ENCODE results near the gene ZNF654. TPM values are rescaled to one million over a fixed set of nuclear protein-coding genes. Genes with fewer than 3 reads are reported as not detected.

The ZNF654 gene
- total RNA-seq, 4 donors from 2014 or later: 16.1 to 49.1 (median 21.5) TPM

- H3K9me3 ChIP-seq: no peaks in the 10 kb centered on the region
- TF ChIP-seq CTCF (IDR thresholded peaks at IDR 0.05) (no peak), POLR2A (IDR thresholded peaks at IDR 0.05) (no peak)
- H3K27ac ChIP-seq: no peak overlapping the region
- intact Hi-C loops (cut with DNase I; ENCODE audit: low total_unique reads): no loop called here
- no peaks in the 10 kb centered on the region for H3K36me3 ChIP-seq
- no peak for DNase-seq
- no peak overlapping the region for H3K4me3 ChIP-seq
- H3K4me1 ChIP-seq: no peaks in the 10 kb centered on the region
- H3K27me3 ChIP-seq: no peaks in the 10 kb centered on the region
Observed at GRCh38 chr3:88076712-88077111, 17.7 kb downstream of the ZNF654 start.

GRCh38 chr3:88078932-88079331 is 19.9 kb downstream of the ZNF654 start:
- intact Hi-C loops (cut with DNase I; ENCODE audit: low total_unique reads): no loop called here
- no peaks in the 10 kb centered on the region for H3K27me3 ChIP-seq
- H3K27ac ChIP-seq: no peak overlapping the region
- H3K36me3 ChIP-seq: no peaks in the 10 kb centered on the region
- no peak overlapping the region for H3K4me3 ChIP-seq
- TF ChIP-seq CTCF (IDR thresholded peaks at IDR 0.05): no peak
- no peak for TF ChIP-seq POLR2A (IDR thresholded peaks at IDR 0.05)
- no peaks in the 10 kb centered on the region for H3K4me1 ChIP-seq
- H3K9me3 ChIP-seq: no peaks in the 10 kb centered on the region
- DNase-seq: no peak

- Histone ChIP-seq H3K9me3 (no peaks in the 10 kb centered on the region), H3K27me3 (no peaks in the 10 kb centered on the region), H3K36me3 (no peaks in the 10 kb centered on the region), H3K4me1 (no peaks in the 10 kb centered on the region), H3K27ac (no peak overlapping the region), H3K4me3 (no peak overlapping the region)
- intact Hi-C loops (cut with DNase I; ENCODE audit: low total_unique reads): no loop called here
- DNase-seq: no peak
- no peak for TF ChIP-seq CTCF (IDR thresholded peaks at IDR 0.05)
- no peak for TF ChIP-seq POLR2A (IDR thresholded peaks at IDR 0.05)
Observed at GRCh38 chr3:88082854-88083253, 23.8 kb downstream of the ZNF654 start.

- intact Hi-C loops (cut with DNase I; ENCODE audit: low total_unique reads): no loop called here
- no peaks in the 10 kb centered on the region for H3K4me1 ChIP-seq
- no peaks in the 10 kb centered on the region for H3K27me3 ChIP-seq
- H3K36me3 ChIP-seq: no peaks in the 10 kb centered on the region
- H3K9me3 ChIP-seq: no peaks in the 10 kb centered on the region
- no peak overlapping the region for H3K27ac ChIP-seq
- TF ChIP-seq CTCF (IDR thresholded peaks at IDR 0.05) (no peak), POLR2A (IDR thresholded peaks at IDR 0.05) (no peak)
- no peak overlapping the region for H3K4me3 ChIP-seq
- no peak for DNase-seq
Observed at GRCh38 chr3:88084097-88084501, 25.0 kb downstream of the ZNF654 start.

- TF ChIP-seq POLR2A (IDR thresholded peaks at IDR 0.05): no peak
- H3K36me3 ChIP-seq: no peaks in the 10 kb centered on the region
- no peaks in the 10 kb centered on the region for H3K4me1 ChIP-seq
- intact Hi-C loops (cut with DNase I; ENCODE audit: low total_unique reads): no loop called here
- H3K9me3 ChIP-seq: no peaks in the 10 kb centered on the region
- DNase-seq: no peak
- H3K27me3 ChIP-seq: no peaks in the 10 kb centered on the region
- H3K4me3 ChIP-seq: no peak overlapping the region
- H3K27ac ChIP-seq: no peak overlapping the region
Observed at GRCh38 chr3:88090681-88091080, 31.6 kb downstream of the ZNF654 start.

- H3K4me3 ChIP-seq: no peak overlapping the region
- TF ChIP-seq CTCF (IDR thresholded peaks at IDR 0.05) (no peak), POLR2A (IDR thresholded peaks at IDR 0.05) (no peak)
- no peak overlapping the region for H3K27ac ChIP-seq
- intact Hi-C loops (cut with DNase I; ENCODE audit: low total_unique reads): no loop called here
- H3K27me3 ChIP-seq: no peaks in the 10 kb centered on the region
- no peaks in the 10 kb centered on the region for H3K4me1 ChIP-seq
- no peak for DNase-seq
- H3K36me3 ChIP-seq: no peaks in the 10 kb centered on the region
- no peaks in the 10 kb centered on the region for H3K9me3 ChIP-seq
Observed at GRCh38 chr3:88092270-88092669, 33.2 kb downstream of the ZNF654 start.

Measured in uterus (tissue), 4 donors.